GM12878 (cell line): ENCODE results near the gene MNT. TPM values are rescaled to one million over a fixed set of nuclear protein-coding genes. Genes with fewer than 3 reads are reported as not detected.

Experiments
- ATAC-seq: fragments of 200-7000 bp; cut with Tn5 transposase; 3 replicates; pipeline ENCODE4 v1.9.1; 2020; ENCODE audit warnings: mild to moderate bottlenecking, moderate library complexity
- BruUV-seq: library from RNA; stranded (reverse); fragments of 400-500 nt; replicated peaks from 2 replicates; lab custom pipeline; 2021; lab: Mats Ljungman, UMichigan
- CTCF ChIA-PET: fragments of 300-600 bp; sonication (Branson Sonifier 250); formaldehyde crosslinking; extraction: SDS; loops from one replicate; lab custom pipeline; 2021; ENCODE audit warnings: inconsistent platforms; lab: Yijun Ruan, JAX
- POLR2A ChIA-PET: fragments of 350-600 bp; formaldehyde crosslinking; extraction: SDS; loops from one replicate; lab custom pipeline; 2021; ENCODE audit warnings: inconsistent platforms; lab: Charles Lee
- RAD21 ChIA-PET: fragments of 300-600 bp; sonication (Branson Sonifier 250); formaldehyde crosslinking; loops from one replicate; lab custom pipeline; 2023; ENCODE audit warnings: antibody characterized with exemption; ENCODE audit not compliant: unreplicated experiment; lab: Charles Lee
- SMC1A ChIA-PET: fragments of 300-600 bp; sonication (Branson Sonifier 250); formaldehyde crosslinking; loops from one replicate; lab custom pipeline; 2023; ENCODE audit not compliant: unreplicated experiment, uncharacterized antibody; lab: Charles Lee
- DNase-seq: peaks from one replicate; pipeline ENCODE4 v3.0.0-alpha.2; 2011; ENCODE audit warnings: low read depth, low spot score
- FAIRE-seq: peaks from 3 replicates; lab custom pipeline; 2011; peaks lifted over from hg19 to GRCh38; lab: Jason Lieb, UNC
- H2AFZ ChIP-seq: 2 replicates; pipeline ENCODE4 v1.6.0; 2011; ENCODE audit warnings: low read depth, low read length, control low read depth; ENCODE audit not compliant: control insufficient read depth
- H3K27ac ChIP-seq: 2 replicates; pipeline ENCODE4 v1.5.1; 2011; ENCODE audit warnings: control low read depth; ENCODE audit not compliant: control insufficient read depth, insufficient read depth
- H3K27me3 ChIP-seq, 2 experiments: replicated peaks in 1 of 2; 2 replicates each; pipeline versions ENCODE4 v1.6.0 to v1.6.1; 2011; ENCODE audit warnings: low read length in 1 of 2; ENCODE audit not compliant: control insufficient read depth in 2 of 2, insufficient read depth in 2 of 2
- H3K36me3 ChIP-seq, 2 experiments: 2 replicates each; pipeline ENCODE4 v1.5.1; 2011; ENCODE audit warnings: low read length in 1 of 2; ENCODE audit not compliant: control insufficient read depth in 2 of 2, insufficient read depth in 2 of 2
- H3K4me1 ChIP-seq: 2 replicates; pipeline ENCODE4 v1.6.1; 2011; ENCODE audit warnings: mild to moderate bottlenecking, low read length, moderate library complexity, mixed read lengths; ENCODE audit not compliant: control insufficient read depth, insufficient read depth
- H3K4me2 ChIP-seq: 2 replicates; pipeline ENCODE4 v1.6.0; 2011; ENCODE audit warnings: control low read depth; ENCODE audit not compliant: control insufficient read depth, insufficient read depth
- H3K4me3 ChIP-seq: fragments of 200-600 bp; sonication (generic); 2 replicates; pipeline ENCODE4 v1.5.1; 2016
- H3K79me2 ChIP-seq: 2 replicates; pipeline ENCODE4 v1.6.0; 2011; ENCODE audit warnings: low read length; ENCODE audit not compliant: control insufficient read depth, insufficient read depth
- H3K9ac ChIP-seq: 2 replicates; pipeline ENCODE4 v1.8.0; 2011; ENCODE audit warnings: low read length, control low read depth, mixed read lengths; ENCODE audit not compliant: control insufficient read depth, insufficient read depth
- H3K9me3 ChIP-seq: replicated peaks from 3 replicates; pipeline ENCODE4 v1.5.1; 2011; ENCODE audit warnings: mild to moderate bottlenecking, low read length; ENCODE audit not compliant: control insufficient read depth, insufficient read depth
- H4K20me1 ChIP-seq: 2 replicates; pipeline ENCODE4 v1.6.0; 2011; ENCODE audit not compliant: control insufficient read depth, insufficient read depth
- CEBPB ChIP-seq, 2 experiments: fragments of 150-350 bp in 1 of 2; IDR thresholded peaks; 2 replicates each; pipeline ENCODE4 v1.6.1; 2012 to 2014; ENCODE audit warnings: low read depth in 2 of 2, low read length in 2 of 2, borderline replicate concordance in 1 of 2, inconsistent platforms in 1 of 2
- LARP7 ChIP-seq: fragments of 450-650 bp; IDR thresholded peaks from 2 replicates; pipeline ENCODE4 v1.6.1; 2017; ENCODE audit warnings: mild to moderate bottlenecking
- MXI1 ChIP-seq: fragments of 150-350 bp; IDR thresholded peaks from 2 replicates; pipeline ENCODE4 v1.6.1; 2011; ENCODE audit warnings: low read depth, mild to moderate bottlenecking, inconsistent platforms, low read length, improper control_type of control experiment
- PAX5 ChIP-seq: IDR thresholded peaks from 2 replicates; pipeline ENCODE4 v1.6.1; 2011; ENCODE audit warnings: low read depth, low read length, borderline replicate concordance
- PBX3 ChIP-seq: IDR thresholded peaks from 2 replicates; pipeline ENCODE4 v1.6.1; 2011; ENCODE audit warnings: mild to moderate bottlenecking, low read depth, low read length, moderate library complexity; ENCODE audit not compliant: insufficient replicate concordance
- ZBTB33 ChIP-seq: fragments of 450-650 bp; IDR thresholded peaks from 2 replicates; pipeline ENCODE4 v1.6.1; 2017; ENCODE audit warnings: mild to moderate bottlenecking
- ZNF24 ChIP-seq: fragments of 450-650 bp; IDR thresholded peaks from 2 replicates; pipeline ENCODE4 v1.6.1; 2017; ENCODE audit warnings: antibody characterized with exemption, mild to moderate bottlenecking
- WGBS: methylation state at CpG from one replicate; pipeline ENCODE4 v1.1.6; 2016; ENCODE audit warnings: low lambda C conversion rate; ENCODE audit not compliant: insufficient replicate concordance, insufficient coverage; ENCODE audit errors: missing lambda C conversion rate; 5-methylcytosine and 5-hydroxymethylcytosine counted together
- in situ Hi-C: fragments of 300-500 bp; cut with MboI; formaldehyde crosslinking; loops from 9 replicates; pipeline ENCODE4 v1.14.3; 2018; ENCODE audit warnings: mixed read lengths
- intact Hi-C: fragments of 100-400 bp; cut with micrococcal nuclease; formaldehyde crosslinking; loops from one replicate; pipeline ENCODE4 v1.14.2; 2022; ENCODE audit not compliant: unreplicated experiment
- polyA plus RNA-seq, 11 experiments: library from polyadenylated mRNA; depleted of rRNA in 4 of 11; unstranded in 6 of 11; stranded (reverse) in 5 of 11; fragments of >200 nt; fragmentation: Nextera tagmentation in 4 of 11; fragmentation: Illumina TruSeq in 1 of 11; extraction: Ambion mirVana in 4 of 11; extraction: Trizol in 1 of 11; gene quantifications; 1 replicate in 1 of 11; 2 replicates in 10 of 11; pipeline versions ENCODE4 v1.2.1 to v1.2.3, GENCODE V29; 2011 to 2016; ENCODE audit warnings: inconsistent platforms in 2 of 11, missing spikeins in 2 of 11, low read depth in 1 of 11
- total RNA-seq, 4 experiments: library from RNA; depleted of rRNA in 3 of 4; stranded (reverse); fragments of >200 nt in 3 of 4; fragmentation: Illumina TruSeq in 1 of 4; extraction: Trizol in 1 of 4; gene quantifications; 2 replicates each; pipeline versions ENCODE4 v1.2.1 to v1.2.3, GENCODE V29; 2013 to 2021
- TF ChIP-seq, protein P1 (sequence below): IDR thresholded peaks from 2 replicates; pipeline ENCODE4 v1.6.1; 2012; ENCODE audit warnings: low read length, inconsistent platforms
- TF ChIP-seq, protein P2 (sequence below): IDR thresholded peaks from 2 replicates; pipeline ENCODE4 v1.6.1; 2012; ENCODE audit warnings: mild to moderate bottlenecking, low read depth, low read length

The MNT gene
- total and polyA plus RNA-seq, 10 of the 15 experiments (the other 5 are each of a cell fraction or from before 2014, with no cell fraction given): 0.31 to 15.9 (median 3.8) TPM

DNA sequence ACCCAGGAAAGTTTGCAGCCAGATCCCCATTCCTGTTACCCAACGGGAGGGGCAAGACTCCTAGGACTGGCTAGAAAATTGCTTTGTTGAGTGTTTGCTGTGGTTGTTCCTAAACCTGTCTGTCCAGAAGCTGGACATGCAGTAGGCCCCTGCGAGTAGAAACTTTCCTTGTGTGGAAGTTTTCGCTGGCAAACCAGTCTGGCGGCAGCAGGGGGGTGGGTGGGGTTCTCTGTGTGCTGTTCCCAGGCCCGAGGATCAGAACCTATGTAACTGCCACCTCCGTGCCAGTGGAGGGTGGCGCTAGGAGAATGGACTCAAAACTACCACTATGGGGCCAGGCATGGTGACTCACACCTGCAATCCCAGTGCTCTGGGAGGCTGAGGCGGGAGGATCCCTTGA lies 54.4 kb downstream of the MNT start:
- H3K9ac ChIP-seq: no peak overlapping the region
- RAD21 ChIA-PET: interaction anchor here (0.6 kb wide), 1 partner anchor 115 kb away, joined by 3 read pairs; no protein-coding TSS in a partner anchor
- in situ Hi-C loops: no loop called here
- H3K4me3 ChIP-seq: no peak overlapping the region
- H2AFZ ChIP-seq: no peak overlapping the region
- H3K27ac ChIP-seq: no peak overlapping the region
- H3K36me3 ChIP-seq: peaks cover 0 to 3% of the 10 kb centered on the region in 2 experiments; a peak in 2 of 4 replicates
- no peaks in the 10 kb centered on the region for H4K20me1 ChIP-seq
- no peaks in the 10 kb centered on the region for H3K27me3 ChIP-seq
- intact Hi-C loops: no loop called here
- CTCF ChIA-PET: no interaction called here
- H3K4me1 ChIP-seq: no peaks in the 10 kb centered on the region
- SMC1A ChIA-PET: no interaction called here
- no peaks in the 10 kb centered on the region for H3K79me2 ChIP-seq
- 98% methylated on average over 8 of the region's 8 CpGs for WGBS
- no peaks in the 10 kb centered on the region for H3K9me3 ChIP-seq
- DNase-seq (no peak), FAIRE-seq (no peak), ATAC-seq (no peak)
- POLR2A ChIA-PET: interaction anchor here (0.6 kb wide), 1 partner anchor 15 kb away, joined by 3 read pairs; no protein-coding TSS in a partner anchor
- H3K4me2 ChIP-seq: no peak overlapping the region
- TF ChIP-seq PAX5: no peak
- TF ChIP-seq, protein P1, sequence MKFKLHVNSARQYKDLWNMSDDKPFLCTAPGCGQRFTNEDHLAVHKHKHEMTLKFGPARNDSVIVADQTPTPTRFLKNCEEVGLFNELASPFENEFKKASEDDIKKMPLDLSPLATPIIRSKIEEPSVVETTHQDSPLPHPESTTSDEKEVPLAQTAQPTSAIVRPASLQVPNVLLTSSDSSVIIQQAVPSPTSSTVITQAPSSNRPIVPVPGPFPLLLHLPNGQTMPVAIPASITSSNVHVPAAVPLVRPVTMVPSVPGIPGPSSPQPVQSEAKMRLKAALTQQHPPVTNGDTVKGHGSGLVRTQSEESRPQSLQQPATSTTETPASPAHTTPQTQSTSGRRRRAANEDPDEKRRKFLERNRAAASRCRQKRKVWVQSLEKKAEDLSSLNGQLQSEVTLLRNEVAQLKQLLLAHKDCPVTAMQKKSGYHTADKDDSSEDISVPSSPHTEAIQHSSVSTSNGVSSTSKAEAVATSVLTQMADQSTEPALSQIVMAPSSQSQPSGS: no peak
- BruUV-seq: no TSS peak

GRCh38 chr17:2344528-2344927 lies 56.3 kb downstream of the MNT start:
- H3K4me2 ChIP-seq: no peak overlapping the region
- no peak overlapping the region for H3K9ac ChIP-seq
- H3K79me2 ChIP-seq: no peaks in the 10 kb centered on the region
- intact Hi-C loops (no loop called here), in situ Hi-C loops (no loop called here)
- ChIA-PET SMC1A (no interaction called here), POLR2A (no interaction called here), RAD21 (no interaction called here), CTCF (no interaction called here)
- H3K36me3 ChIP-seq: peaks cover 0 to 3% of the 10 kb centered on the region in 2 experiments; a peak in 2 of 4 replicates
- 79% methylated on average over 10 of the region's 10 CpGs for WGBS
- H2AFZ ChIP-seq: no peak overlapping the region
- FAIRE-seq (no peak), ATAC-seq (no peak), DNase-seq (no peak)
- no peaks in the 10 kb centered on the region for H3K4me1 ChIP-seq
- H3K27ac ChIP-seq: no peak overlapping the region
- H3K4me3 ChIP-seq: no peak overlapping the region
- H4K20me1 ChIP-seq: no peaks in the 10 kb centered on the region
- no TSS peak for BruUV-seq
- no peaks in the 10 kb centered on the region for H3K9me3 ChIP-seq
- H3K27me3 ChIP-seq: no peaks in the 10 kb centered on the region
- TF ChIP-seq PBX3: no peak
- no peak for TF ChIP-seq ZNF24
- TF ChIP-seq MXI1: no peak
- TF ChIP-seq ZBTB33: no peak
- TF ChIP-seq, protein P2, sequence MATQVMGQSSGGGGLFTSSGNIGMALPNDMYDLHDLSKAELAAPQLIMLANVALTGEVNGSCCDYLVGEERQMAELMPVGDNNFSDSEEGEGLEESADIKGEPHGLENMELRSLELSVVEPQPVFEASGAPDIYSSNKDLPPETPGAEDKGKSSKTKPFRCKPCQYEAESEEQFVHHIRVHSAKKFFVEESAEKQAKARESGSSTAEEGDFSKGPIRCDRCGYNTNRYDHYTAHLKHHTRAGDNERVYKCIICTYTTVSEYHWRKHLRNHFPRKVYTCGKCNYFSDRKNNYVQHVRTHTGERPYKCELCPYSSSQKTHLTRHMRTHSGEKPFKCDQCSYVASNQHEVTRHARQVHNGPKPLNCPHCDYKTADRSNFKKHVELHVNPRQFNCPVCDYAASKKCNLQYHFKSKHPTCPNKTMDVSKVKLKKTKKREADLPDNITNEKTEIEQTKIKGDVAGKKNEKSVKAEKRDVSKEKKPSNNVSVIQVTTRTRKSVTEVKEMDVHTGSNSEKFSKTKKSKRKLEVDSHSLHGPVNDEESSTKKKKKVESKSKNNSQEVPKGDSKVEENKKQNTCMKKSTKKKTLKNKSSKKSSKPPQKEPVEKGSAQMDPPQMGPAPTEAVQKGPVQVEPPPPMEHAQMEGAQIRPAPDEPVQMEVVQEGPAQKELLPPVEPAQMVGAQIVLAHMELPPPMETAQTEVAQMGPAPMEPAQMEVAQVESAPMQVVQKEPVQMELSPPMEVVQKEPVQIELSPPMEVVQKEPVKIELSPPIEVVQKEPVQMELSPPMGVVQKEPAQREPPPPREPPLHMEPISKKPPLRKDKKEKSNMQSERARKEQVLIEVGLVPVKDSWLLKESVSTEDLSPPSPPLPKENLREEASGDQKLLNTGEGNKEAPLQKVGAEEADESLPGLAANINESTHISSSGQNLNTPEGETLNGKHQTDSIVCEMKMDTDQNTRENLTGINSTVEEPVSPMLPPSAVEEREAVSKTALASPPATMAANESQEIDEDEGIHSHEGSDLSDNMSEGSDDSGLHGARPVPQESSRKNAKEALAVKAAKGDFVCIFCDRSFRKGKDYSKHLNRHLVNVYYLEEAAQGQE: no peak
- no peak for TF ChIP-seq LARP7
- TF ChIP-seq CEBPB (IDR thresholded peaks at IDR 0.05; ENCODE audit: borderline replicate concordance in 1 of 2, low read depth in 2 of 2, low read length in 2 of 2): no peak
